Muscle of leg (tissue), 11 donors: ENCODE results near the gene DCAF15. TPM values are rescaled to one million over a fixed set of nuclear protein-coding genes. Genes with fewer than 3 reads are reported as not detected.

Experiments used
- DNase-seq: peaks from one replicate; pipeline ENCODE4 v3.0.0; 2013
- H3K27ac ChIP-seq: one replicate; pipeline ENCODE4 v1.5.1; 2013; ENCODE audit warnings: mild to moderate bottlenecking, low read length, control low read depth
- H3K27me3 ChIP-seq: one replicate; pipeline ENCODE4 v1.6.1; 2013; ENCODE audit warnings: low read length; ENCODE audit not compliant: control insufficient read depth, insufficient read depth
- H3K36me3 ChIP-seq: one replicate; pipeline ENCODE4 v1.6.1; 2013; ENCODE audit warnings: low read length; ENCODE audit not compliant: control insufficient read depth, insufficient read depth
- H3K4me1 ChIP-seq: one replicate; pipeline ENCODE4 v1.6.1; 2013; ENCODE audit warnings: low read length; ENCODE audit not compliant: control insufficient read depth, insufficient read depth
- H3K4me3 ChIP-seq: one replicate; pipeline ENCODE4 v1.5.1; 2013; ENCODE audit warnings: low read length, control low read depth
- H3K9me3 ChIP-seq: replicated peaks from 2 replicates; pipeline ENCODE4 v1.6.1; 2013; ENCODE audit warnings: low read depth, low read length; ENCODE audit not compliant: control insufficient read depth
- WGBS: methylation state at CpG from one replicate; pipeline ENCODE4 v1.1.5; 2013; ENCODE audit warnings: missing lambda C conversion rate; ENCODE audit not compliant: insufficient coverage; 5-methylcytosine and 5-hydroxymethylcytosine counted together
- polyA plus RNA-seq, 8 donors: library from polyadenylated mRNA; unstranded; fragments of 120-200 nt; gene quantifications; one replicate each; pipeline versions ENCODE4 v1.2.1 to v1.2.3, GENCODE V29; 2013; ENCODE audit warnings: inconsistent platforms in 1 of 8, low replicate concordance in 1 of 8; ENCODE audit not compliant: insufficient read length in 8 of 8, insufficient read depth in 1 of 8
- total RNA-seq: library from RNA; stranded (reverse); fragments of 120-200 nt; gene quantifications from one replicate; pipeline ENCODE4 v1.2.4, GENCODE V29; 2013

Gene DCAF15
- total and polyA plus RNA-seq, 9 donors: 14.9 to 26.1 (median 20.8) TPM

- no peak overlapping the region for H3K4me3 ChIP-seq
- peaks cover 37% of the 10 kb centered on the region for H3K36me3 ChIP-seq
- no peaks in the 10 kb centered on the region for H3K9me3 ChIP-seq
- no peak overlapping the region for H3K27ac ChIP-seq
- no peaks in the 10 kb centered on the region for H3K27me3 ChIP-seq
- peaks cover 63% of the 10 kb centered on the region for H3K4me1 ChIP-seq
- DNase-seq: no peak
- WGBS: 91% methylated on average over 9 of the region's 9 CpGs
Observed at GRCh38 chr19:13982773-13983172, 30.5 kb downstream of the DCAF15 start.

- no peaks in the 10 kb centered on the region for H3K27me3 ChIP-seq
- DNase-seq: no peak
- H3K4me1 ChIP-seq: peaks cover 59% of the 10 kb centered on the region
- no peak overlapping the region for H3K4me3 ChIP-seq
- WGBS: 81% methylated on average over 16 of the region's 21 CpGs
- H3K9me3 ChIP-seq: no peaks in the 10 kb centered on the region
- no peak overlapping the region for H3K27ac ChIP-seq
- peaks cover 36% of the 10 kb centered on the region for H3K36me3 ChIP-seq
Observed at GRCh38 chr19:13983213-13983889, 31.0 kb downstream of the DCAF15 start.

GRCh38 chr19:13984186-13984585 lies 31.9 kb downstream of the DCAF15 start:
- peaks cover 36% of the 10 kb centered on the region for H3K36me3 ChIP-seq
- 80% methylated on average over 1 of the region's 15 CpGs for WGBS
- no peak overlapping the region for H3K27ac ChIP-seq
- DNase-seq: no peak
- no peaks in the 10 kb centered on the region for H3K27me3 ChIP-seq
- H3K9me3 ChIP-seq: no peaks in the 10 kb centered on the region
- H3K4me3 ChIP-seq: no peak overlapping the region
- H3K4me1 ChIP-seq: peaks cover 52% of the 10 kb centered on the region

- peaks cover 35% of the 10 kb centered on the region for H3K36me3 ChIP-seq
- H3K4me3 ChIP-seq: no peak overlapping the region
- peaks cover 42% of the 10 kb centered on the region for H3K4me1 ChIP-seq
- DNase-seq: no peak
- WGBS: 85% methylated on average over 19 of the region's 25 CpGs
- H3K27me3 ChIP-seq: no peaks in the 10 kb centered on the region
- peak overlapping the region; percentile 92 for H3K27ac ChIP-seq
- H3K9me3 ChIP-seq: no peaks in the 10 kb centered on the region
Observed at GRCh38 chr19:13984875-13985741, 32.8 kb downstream of the DCAF15 start.

- Histone ChIP-seq H3K27ac (peak overlapping the region; percentile 92), H3K36me3 (peaks cover 31% of the 10 kb centered on the region), H3K9me3 (no peaks in the 10 kb centered on the region), H3K4me3 (peak overlapping the region; percentile 19), H3K27me3 (no peaks in the 10 kb centered on the region), H3K4me1 (peaks cover 35% of the 10 kb centered on the region)
- 54% methylated on average over 10 of the region's 10 CpGs for WGBS
- no peak for DNase-seq
Observed at GRCh38 chr19:13985771-13986347, 33.5 kb downstream of the DCAF15 start.

GRCh38 chr19:13986348-13986904 lies 34.1 kb downstream of the DCAF15 start:
- peak; percentile 94 for DNase-seq
- Histone ChIP-seq H3K4me3 (peak overlapping the region; percentile 19), H3K27ac (peak overlapping the region; percentile 92), H3K36me3 (peaks cover 35% of the 10 kb centered on the region), H3K27me3 (no peaks in the 10 kb centered on the region), H3K9me3 (no peaks in the 10 kb centered on the region), H3K4me1 (peaks cover 31% of the 10 kb centered on the region)
- WGBS: 17% methylated on average over 19 of the region's 19 CpGs

GRCh38 chr19:13987101-13987890 lies 35.0 kb downstream of the DCAF15 start:
- DNase-seq: peak; percentile 50
- no peaks in the 10 kb centered on the region for H3K27me3 ChIP-seq
- peaks cover 36% of the 10 kb centered on the region for H3K36me3 ChIP-seq
- 73% methylated on average over 7 of the region's 17 CpGs for WGBS
- H3K4me1 ChIP-seq: peaks cover 27% of the 10 kb centered on the region
- peak overlapping the region; percentile 92 for H3K27ac ChIP-seq
- no peak overlapping the region for H3K4me3 ChIP-seq
- H3K9me3 ChIP-seq: no peaks in the 10 kb centered on the region

GRCh38 chr19:13989487-13989886 lies 37.2 kb downstream of the DCAF15 start:
- Histone ChIP-seq H3K27me3 (no peaks in the 10 kb centered on the region), H3K9me3 (no peaks in the 10 kb centered on the region), H3K4me1 (peaks cover 30% of the 10 kb centered on the region), H3K36me3 (peaks cover 36% of the 10 kb centered on the region), H3K27ac (no peak overlapping the region), H3K4me3 (no peak overlapping the region)
- DNase-seq: no peak
- 63% methylated on average over 5 of the region's 7 CpGs for WGBS

GRCh38 chr19:13990085-13990484 lies 37.8 kb downstream of the DCAF15 start:
- Histone ChIP-seq H3K36me3 (peaks cover 38% of the 10 kb centered on the region), H3K9me3 (no peaks in the 10 kb centered on the region), H3K4me3 (no peak overlapping the region), H3K27me3 (no peaks in the 10 kb centered on the region), H3K27ac (no peak overlapping the region), H3K4me1 (peaks cover 30% of the 10 kb centered on the region)
- DNase-seq: no peak
- 78% methylated on average over 8 of the region's 8 CpGs for WGBS
